ENCODE measurements around the gene KCNH5.

DNA sequence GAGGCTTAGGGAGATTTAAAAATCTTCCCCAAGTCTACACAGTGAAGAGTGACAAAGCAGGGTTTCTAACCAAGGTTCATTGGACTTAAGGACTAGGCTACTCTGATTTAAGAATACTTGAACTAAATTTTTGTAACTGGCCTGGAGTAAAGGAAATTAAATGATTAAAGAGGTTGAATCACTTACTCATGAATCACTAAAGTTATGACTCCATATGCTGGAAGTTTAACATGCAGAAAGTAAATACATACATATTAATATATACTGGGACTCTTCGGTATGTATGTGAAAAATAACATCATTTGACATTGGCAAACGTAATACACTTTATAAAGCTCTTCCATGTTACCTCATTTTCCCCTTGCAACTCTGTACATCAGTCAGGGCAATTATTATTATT is 322.9 kb downstream of the KCNH5 start:
- TF ChIP-seq, protein P1, sequence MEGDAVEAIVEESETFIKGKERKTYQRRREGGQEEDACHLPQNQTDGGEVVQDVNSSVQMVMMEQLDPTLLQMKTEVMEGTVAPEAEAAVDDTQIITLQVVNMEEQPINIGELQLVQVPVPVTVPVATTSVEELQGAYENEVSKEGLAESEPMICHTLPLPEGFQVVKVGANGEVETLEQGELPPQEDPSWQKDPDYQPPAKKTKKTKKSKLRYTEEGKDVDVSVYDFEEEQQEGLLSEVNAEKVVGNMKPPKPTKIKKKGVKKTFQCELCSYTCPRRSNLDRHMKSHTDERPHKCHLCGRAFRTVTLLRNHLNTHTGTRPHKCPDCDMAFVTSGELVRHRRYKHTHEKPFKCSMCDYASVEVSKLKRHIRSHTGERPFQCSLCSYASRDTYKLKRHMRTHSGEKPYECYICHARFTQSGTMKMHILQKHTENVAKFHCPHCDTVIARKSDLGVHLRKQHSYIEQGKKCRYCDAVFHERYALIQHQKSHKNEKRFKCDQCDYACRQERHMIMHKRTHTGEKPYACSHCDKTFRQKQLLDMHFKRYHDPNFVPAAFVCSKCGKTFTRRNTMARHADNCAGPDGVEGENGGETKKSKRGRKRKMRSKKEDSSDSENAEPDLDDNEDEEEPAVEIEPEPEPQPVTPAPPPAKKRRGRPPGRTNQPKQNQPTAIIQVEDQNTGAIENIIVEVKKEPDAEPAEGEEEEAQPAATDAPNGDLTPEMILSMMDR (IDR thresholded peaks at IDR 0.05): no peak
- TF ChIP-seq EP300 (IDR thresholded peaks at IDR 0.05): no peak
